ENCODE results near the gene ERCC6.

The ERCC6 gene

DNA sequence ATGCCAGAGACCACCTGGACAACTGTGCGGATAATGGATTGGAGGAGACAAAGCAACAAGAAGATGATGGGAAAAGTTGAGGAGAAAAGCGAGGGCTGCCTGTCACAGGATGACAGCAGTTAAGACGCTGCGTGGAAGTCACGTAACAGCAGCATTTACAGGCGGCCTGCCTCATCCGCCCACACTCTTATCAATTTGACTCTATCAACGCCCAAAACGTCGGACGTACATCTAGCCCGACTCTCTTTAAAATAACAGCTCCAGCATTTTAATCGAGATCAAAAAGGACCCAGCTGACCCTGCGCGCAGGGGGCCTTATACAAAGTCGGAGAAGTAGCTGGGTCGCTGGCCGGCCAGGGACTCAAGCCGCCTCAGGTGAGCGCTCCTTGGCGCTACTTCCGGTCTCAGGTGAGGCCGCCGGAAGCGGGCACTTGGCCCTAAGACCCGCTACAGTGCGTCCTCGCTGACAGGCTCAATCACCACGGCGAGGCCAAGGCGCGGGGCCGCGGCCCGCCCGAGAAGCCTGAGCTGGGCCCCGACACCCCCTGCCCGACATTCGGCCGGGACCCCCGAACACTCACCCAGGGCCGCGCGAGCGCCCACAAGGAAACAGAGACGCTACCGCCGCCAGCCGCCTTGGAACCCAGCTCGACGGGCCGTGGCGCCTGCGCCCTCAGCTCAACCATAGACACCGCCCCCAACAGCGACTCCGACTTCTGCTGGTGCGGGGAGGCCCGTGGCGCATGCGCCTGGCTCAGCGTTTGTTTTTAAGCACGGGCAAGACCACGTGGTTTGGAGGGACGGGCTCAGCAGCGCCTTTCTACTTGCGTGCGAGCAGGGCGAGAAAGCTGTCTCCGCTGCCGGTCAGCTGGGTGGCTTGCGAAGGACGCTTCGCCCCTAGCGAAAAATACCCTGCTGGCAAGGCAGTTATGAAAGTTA, at the start of gene ERCC6:
ERCC6 (minus strand) TSS at position 741 of the 939 bp plus-strand sequence.
- TF ChIP-seq, protein P1, sequence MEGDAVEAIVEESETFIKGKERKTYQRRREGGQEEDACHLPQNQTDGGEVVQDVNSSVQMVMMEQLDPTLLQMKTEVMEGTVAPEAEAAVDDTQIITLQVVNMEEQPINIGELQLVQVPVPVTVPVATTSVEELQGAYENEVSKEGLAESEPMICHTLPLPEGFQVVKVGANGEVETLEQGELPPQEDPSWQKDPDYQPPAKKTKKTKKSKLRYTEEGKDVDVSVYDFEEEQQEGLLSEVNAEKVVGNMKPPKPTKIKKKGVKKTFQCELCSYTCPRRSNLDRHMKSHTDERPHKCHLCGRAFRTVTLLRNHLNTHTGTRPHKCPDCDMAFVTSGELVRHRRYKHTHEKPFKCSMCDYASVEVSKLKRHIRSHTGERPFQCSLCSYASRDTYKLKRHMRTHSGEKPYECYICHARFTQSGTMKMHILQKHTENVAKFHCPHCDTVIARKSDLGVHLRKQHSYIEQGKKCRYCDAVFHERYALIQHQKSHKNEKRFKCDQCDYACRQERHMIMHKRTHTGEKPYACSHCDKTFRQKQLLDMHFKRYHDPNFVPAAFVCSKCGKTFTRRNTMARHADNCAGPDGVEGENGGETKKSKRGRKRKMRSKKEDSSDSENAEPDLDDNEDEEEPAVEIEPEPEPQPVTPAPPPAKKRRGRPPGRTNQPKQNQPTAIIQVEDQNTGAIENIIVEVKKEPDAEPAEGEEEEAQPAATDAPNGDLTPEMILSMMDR (conservative IDR thresholded peaks at IDR 0.05): no peak; the same call in 1 of the 2 replicates
- TF ChIP-seq ZFX (IDR thresholded peaks at IDR 0.05): peak; percentile 88
- peak within 1 kb of the TSS; percentile 83 for H3K27ac ChIP-seq

DNA sequence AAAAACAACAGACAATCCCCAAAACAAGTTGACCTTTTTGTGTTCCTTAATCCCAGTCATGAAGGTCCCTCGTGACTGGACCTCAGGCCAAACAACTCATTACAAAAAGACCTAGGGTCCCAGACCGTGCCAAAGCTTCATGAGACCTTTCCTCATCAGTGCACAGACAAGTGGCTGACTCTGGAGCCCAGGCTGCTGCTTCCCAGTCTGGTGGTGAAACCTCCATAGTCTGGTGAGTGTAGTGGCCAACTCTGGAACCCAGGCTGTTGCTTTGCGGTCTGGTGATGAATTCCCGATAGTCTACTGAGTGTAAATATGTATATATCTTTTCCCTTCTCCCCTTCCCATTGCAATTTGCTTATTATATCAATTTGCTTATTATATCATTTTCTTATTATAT, 49.1 kb upstream of the ERCC6 start:
- no peak overlapping the region for H3K27ac ChIP-seq
- TF ChIP-seq ZFX (IDR thresholded peaks at IDR 0.05): no peak
- TF ChIP-seq, protein P1 (conservative IDR thresholded peaks at IDR 0.05): no peak

DNA sequence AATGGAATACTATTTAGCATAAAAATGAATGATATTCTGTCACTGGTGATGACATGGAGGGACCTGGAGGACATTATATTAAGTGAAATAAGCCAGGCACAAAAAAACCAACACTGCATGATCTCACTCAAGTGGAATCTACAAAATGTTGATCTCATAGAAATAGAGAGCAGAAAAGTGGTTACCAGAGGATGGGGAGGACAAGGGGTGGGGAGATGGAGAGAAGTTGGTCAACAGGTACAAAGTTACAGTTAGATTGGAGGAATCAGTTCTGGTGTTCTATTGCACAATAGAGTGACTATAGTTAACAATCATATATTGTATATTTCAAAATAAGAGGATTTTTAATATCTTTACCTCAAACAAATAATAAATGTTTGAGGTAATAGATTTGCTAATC, 46.5 kb upstream of the ERCC6 start:
- TF ChIP-seq, protein P1 (conservative IDR thresholded peaks at IDR 0.05): no peak
- no peak overlapping the region for H3K27ac ChIP-seq

DNA sequence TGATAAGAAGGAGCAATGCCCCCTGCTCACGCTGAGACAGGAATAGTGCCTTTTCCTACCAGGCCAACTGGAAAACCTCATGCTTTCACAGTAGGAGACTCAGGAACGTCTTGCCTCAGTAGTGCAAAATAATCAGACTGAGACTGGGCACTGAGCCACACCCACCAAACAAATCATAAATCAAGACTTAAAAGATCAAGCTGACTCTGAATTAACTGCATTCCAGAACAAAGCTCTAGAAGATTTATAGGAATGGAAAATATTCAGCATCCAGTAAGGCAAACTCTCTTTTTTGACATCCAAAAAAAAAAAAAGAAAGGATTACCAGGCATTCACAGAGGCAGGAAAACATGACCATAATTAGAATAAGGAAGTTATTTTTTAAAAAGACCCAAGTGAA, 40.7 kb upstream of the ERCC6 start:
- H3K27ac ChIP-seq: no peak overlapping the region
- TF ChIP-seq, protein P1 (conservative IDR thresholded peaks at IDR 0.05): no peak
- TF ChIP-seq ZFX (IDR thresholded peaks at IDR 0.05): no peak

DNA sequence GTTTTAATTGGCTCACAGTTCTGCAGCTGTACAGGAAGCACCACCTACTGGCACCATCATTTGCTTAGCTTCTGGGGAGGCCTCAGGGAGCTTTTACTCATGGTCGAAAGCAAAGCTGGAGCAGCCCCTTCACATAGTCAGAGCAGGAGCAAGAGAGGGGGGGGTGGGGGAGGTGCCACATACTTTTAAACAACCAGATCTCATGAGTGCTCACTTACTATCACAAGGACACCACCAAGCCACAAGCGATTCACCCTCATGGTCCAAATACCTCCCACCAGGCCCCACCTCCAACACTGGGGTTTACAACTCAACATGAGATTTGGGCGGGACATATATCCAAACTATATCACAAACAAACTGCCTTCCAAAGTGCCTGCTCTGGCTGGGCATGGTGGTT, 39.5 kb upstream of the ERCC6 start:
- H3K27ac ChIP-seq: no peak overlapping the region
- no peak for TF ChIP-seq ZFX (IDR thresholded peaks at IDR 0.05)
- TF ChIP-seq, protein P1 (conservative IDR thresholded peaks at IDR 0.05): no peak

DNA sequence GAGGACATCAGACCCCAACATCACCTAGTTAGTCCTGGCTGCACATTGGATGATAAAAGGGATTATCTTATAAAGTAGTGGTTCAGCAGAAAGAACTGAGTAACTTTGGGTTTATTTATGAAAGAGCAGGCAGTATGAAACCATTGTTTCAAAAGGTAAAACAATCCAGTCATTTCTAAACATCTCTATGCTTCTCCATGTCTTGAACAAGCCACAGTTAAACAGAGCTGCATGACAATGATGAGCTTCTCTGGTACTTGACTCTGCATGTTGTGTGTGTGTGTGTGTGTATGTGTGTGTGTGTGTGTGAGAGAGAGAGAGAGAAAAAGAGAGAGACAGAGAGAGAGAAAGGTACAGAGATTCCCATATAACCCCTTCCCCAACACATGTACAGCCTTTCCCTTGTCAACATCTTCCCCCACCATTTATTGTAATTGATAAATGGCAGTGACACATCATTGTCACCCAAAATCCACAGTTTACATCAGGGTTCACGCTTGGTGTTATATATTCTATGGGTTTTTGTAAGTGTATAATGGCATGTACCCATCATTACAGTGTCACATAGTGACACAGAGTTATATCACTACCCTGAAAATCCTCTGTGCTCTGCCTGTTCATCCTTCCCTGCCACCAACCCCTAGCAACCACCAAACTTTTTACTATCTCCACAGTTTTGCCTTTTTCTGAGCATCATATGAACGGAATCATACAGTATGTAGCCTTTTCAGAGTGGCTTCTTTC, 38.4 kb upstream of the ERCC6 start:
- H3K27ac ChIP-seq: no peak overlapping the region
- no peak for TF ChIP-seq ZFX (IDR thresholded peaks at IDR 0.05)
- TF ChIP-seq, protein P1 (conservative IDR thresholded peaks at IDR 0.05): no peak
